H1 (cell line): ENCODE measurements around the gene CCDC93.

Experiments
- CBX5 ChIP-seq: fragments of 300-800, 300-1000 bp; sonication (generic); IDR thresholded peaks from 2 replicates; pipeline ENCODE4 v1.7.1; 2016; ENCODE audit warnings: antibody characterized with exemption, low read length, low read depth
- POLR2A ChIP-seq, 2 experiments: IDR thresholded peaks; 1 replicate in 1 of 2; 2 replicates in 1 of 2; pipeline ENCODE4 v1.6.1; 2011; ENCODE audit warnings: low read depth in 2 of 2, low read length in 2 of 2, mild to moderate bottlenecking in 2 of 2; ENCODE audit errors: control extremely low read depth in 1 of 2
- RAD21 ChIP-seq, 2 experiments: IDR thresholded peaks in 1 of 2; conservative IDR thresholded peaks in 1 of 2; 2 replicates each; pipeline ENCODE4 v1.6.1; 2011; ENCODE audit warnings: low read depth in 2 of 2, low read length in 2 of 2, improper control_type of control experiment in 1 of 2, inconsistent platforms in 1 of 2, mild to moderate bottlenecking in 1 of 2, moderate library complexity in 1 of 2
- SP2 ChIP-seq: IDR thresholded peaks from 2 replicates; pipeline ENCODE4 v1.6.1; 2012; ENCODE audit warnings: mild to moderate bottlenecking, low read length, inconsistent platforms
- SP4 ChIP-seq: IDR thresholded peaks from 2 replicates; pipeline ENCODE4 v1.6.1; 2012; ENCODE audit warnings: low read length, inconsistent platforms
- TF ChIP-seq, protein P1 (sequence below), 3 experiments: IDR thresholded peaks; 1 replicate in 2 of 3; 2 replicates in 1 of 3; pipeline versions ENCODE4 v1.5.1 to v1.6.1; 2011; ENCODE audit warnings: low read length in 3 of 3, mild to moderate bottlenecking in 3 of 3, inconsistent platforms in 2 of 3, low read depth in 1 of 3, moderate library complexity in 1 of 3; ENCODE audit not compliant: insufficient read depth in 1 of 3; ENCODE audit errors: control extremely low read depth in 1 of 3

GRCh38 chr2:117885308-117885707 lies 128.6 kb downstream of the CCDC93 start:
- TF ChIP-seq RAD21 (IDR thresholded peaks at IDR 0.05 in 1 of 2, conservative IDR thresholded peaks at IDR 0.05 in 1 of 2; ENCODE audit: low read depth in 2 of 2, low read length in 2 of 2) (no peak), POLR2A (IDR thresholded peaks at IDR 0.05; ENCODE audit: control extremely low read depth in 1 of 2, low read depth in 2 of 2, low read length in 2 of 2) (no peak), CBX5 (no peak), SP4 (no peak), SP2 (no peak)
- TF ChIP-seq, protein P1, sequence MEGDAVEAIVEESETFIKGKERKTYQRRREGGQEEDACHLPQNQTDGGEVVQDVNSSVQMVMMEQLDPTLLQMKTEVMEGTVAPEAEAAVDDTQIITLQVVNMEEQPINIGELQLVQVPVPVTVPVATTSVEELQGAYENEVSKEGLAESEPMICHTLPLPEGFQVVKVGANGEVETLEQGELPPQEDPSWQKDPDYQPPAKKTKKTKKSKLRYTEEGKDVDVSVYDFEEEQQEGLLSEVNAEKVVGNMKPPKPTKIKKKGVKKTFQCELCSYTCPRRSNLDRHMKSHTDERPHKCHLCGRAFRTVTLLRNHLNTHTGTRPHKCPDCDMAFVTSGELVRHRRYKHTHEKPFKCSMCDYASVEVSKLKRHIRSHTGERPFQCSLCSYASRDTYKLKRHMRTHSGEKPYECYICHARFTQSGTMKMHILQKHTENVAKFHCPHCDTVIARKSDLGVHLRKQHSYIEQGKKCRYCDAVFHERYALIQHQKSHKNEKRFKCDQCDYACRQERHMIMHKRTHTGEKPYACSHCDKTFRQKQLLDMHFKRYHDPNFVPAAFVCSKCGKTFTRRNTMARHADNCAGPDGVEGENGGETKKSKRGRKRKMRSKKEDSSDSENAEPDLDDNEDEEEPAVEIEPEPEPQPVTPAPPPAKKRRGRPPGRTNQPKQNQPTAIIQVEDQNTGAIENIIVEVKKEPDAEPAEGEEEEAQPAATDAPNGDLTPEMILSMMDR (IDR thresholded peaks at IDR 0.05; ENCODE audit: control extremely low read depth in 1 of 3, insufficient read depth in 1 of 3, low read depth in 1 of 3, low read length in 3 of 3) = no peak
